ENCODE results near the gene MEX3C. TPM values are rescaled to one million over a fixed set of nuclear protein-coding genes. Genes with fewer than 3 reads are reported as not detected.

MEX3C gene
- polyA plus RNA-seq, 1 of the 3 experiments (the other 2 are of a cell fraction), result 25.1 TPM

Other genes with a start within 250 kb of the MEX3C start
- 10.8 and 13.0 TPM in 2 replicates for gene ELAC1, start 229.6 kb downstream of the MEX3C start, polyA plus RNA-seq (2012; rRNA removed)
- 43.3 and 55.3 TPM in 2 replicates for gene SMAD4, start 167.5 kb downstream of the MEX3C start, polyA plus RNA-seq (2012; rRNA removed)